GM06990 (cell line): ENCODE results near the gene OXNAD1.

ENCODE experiments used
- DNase-seq: peaks from one replicate; pipeline ENCODE4 v3.0.0-alpha.2; 2011; ENCODE audit not compliant: insufficient read length; ENCODE audit errors: extremely low read depth
- H3K27me3 ChIP-seq: replicated peaks from 2 replicates; pipeline ENCODE4 v1.6.0; 2011; ENCODE audit warnings: low read length; ENCODE audit not compliant: control insufficient read depth, insufficient read depth
- H3K36me3 ChIP-seq: 2 replicates; pipeline ENCODE4 v1.5.1; 2011; ENCODE audit warnings: low read length; ENCODE audit not compliant: control insufficient read depth, insufficient read depth
- H3K4me3 ChIP-seq: replicated peaks from 2 replicates; pipeline ENCODE4 v1.5.1; 2011; ENCODE audit warnings: low read depth, mild to moderate bottlenecking, control low read depth, low read length
- TF ChIP-seq, protein P1 (sequence below): IDR thresholded peaks from 2 replicates; pipeline ENCODE4 v1.5.1; 2011; ENCODE audit warnings: low read length, control low read depth, mild to moderate bottlenecking, inconsistent platforms; ENCODE audit not compliant: insufficient read depth, poor library complexity, severe bottlenecking

OXNAD1 gene

DNA sequence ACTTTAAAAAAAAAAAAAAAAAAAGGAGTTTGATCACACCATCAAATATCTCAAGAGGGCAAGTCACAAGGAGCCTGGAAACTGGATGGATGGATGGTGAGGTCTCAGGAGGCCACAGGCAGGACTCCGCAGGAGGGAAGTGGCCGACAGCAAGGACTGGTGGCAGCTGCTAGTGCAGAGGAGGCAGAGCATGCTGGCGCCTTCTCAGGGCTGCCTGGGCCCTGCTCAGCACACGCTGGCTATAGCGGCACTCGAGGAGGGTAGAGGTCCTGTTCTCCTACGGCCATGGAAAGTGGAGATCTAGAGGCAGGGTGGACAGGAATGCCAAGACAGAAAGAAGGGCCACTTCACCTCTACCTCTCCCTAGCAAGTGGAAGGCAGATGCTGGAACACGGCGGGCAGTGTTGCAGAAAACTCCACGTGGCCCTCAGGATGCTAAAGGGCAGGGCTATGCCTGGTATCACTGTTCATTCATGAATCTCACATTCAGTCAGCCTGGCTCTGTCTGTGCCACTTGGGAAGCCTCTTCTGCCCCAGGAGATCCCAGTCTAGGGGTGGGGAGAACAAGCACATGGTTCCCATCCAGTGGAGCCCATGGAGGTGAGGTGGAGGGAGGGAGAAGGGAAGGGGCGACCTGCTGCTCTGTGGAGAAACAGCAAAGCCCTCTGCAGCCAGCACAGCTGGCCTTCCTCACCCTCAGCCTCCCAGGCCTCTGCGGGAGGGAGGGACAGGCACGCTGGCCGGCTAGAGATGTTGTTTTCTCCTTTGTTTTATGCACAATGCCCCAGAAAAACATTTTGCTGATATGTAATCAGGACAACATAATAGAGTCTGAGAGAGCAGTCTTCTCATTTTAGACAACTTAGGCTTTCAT, 71.0 kb downstream of the OXNAD1 start:
- Histone ChIP-seq H3K27me3 (no peaks in the 10 kb centered on the region), H3K4me3 (no peak overlapping the region), H3K36me3 (peaks cover 16% of the 10 kb centered on the region)
- TF ChIP-seq, protein P1, sequence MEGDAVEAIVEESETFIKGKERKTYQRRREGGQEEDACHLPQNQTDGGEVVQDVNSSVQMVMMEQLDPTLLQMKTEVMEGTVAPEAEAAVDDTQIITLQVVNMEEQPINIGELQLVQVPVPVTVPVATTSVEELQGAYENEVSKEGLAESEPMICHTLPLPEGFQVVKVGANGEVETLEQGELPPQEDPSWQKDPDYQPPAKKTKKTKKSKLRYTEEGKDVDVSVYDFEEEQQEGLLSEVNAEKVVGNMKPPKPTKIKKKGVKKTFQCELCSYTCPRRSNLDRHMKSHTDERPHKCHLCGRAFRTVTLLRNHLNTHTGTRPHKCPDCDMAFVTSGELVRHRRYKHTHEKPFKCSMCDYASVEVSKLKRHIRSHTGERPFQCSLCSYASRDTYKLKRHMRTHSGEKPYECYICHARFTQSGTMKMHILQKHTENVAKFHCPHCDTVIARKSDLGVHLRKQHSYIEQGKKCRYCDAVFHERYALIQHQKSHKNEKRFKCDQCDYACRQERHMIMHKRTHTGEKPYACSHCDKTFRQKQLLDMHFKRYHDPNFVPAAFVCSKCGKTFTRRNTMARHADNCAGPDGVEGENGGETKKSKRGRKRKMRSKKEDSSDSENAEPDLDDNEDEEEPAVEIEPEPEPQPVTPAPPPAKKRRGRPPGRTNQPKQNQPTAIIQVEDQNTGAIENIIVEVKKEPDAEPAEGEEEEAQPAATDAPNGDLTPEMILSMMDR: no peak
- no peak for DNase-seq

DNA sequence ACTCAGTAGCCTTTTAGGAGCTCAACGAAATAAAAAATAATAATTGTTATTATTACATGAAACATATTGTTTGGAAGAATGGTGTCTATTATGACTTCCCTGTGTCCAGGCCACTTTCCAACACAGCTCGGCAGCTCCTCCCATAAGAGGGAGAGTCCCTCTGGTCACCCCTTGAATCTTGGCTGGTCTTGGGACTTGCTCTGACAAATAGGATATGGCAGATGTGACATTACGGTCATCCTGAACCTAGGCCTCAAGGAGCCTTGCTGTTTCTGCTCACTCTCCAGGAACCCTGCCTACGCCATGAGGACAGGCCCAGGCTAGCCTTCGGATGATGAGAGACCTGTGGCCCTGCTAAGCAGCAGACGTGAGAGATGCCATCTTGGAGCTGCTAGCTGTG, 71.8 kb downstream of the OXNAD1 start:
- Histone ChIP-seq H3K4me3 (no peak overlapping the region), H3K36me3 (peaks cover 16% of the 10 kb centered on the region), H3K27me3 (no peaks in the 10 kb centered on the region)
- DNase-seq: no peak
- TF ChIP-seq, protein P1: no peak

DNA sequence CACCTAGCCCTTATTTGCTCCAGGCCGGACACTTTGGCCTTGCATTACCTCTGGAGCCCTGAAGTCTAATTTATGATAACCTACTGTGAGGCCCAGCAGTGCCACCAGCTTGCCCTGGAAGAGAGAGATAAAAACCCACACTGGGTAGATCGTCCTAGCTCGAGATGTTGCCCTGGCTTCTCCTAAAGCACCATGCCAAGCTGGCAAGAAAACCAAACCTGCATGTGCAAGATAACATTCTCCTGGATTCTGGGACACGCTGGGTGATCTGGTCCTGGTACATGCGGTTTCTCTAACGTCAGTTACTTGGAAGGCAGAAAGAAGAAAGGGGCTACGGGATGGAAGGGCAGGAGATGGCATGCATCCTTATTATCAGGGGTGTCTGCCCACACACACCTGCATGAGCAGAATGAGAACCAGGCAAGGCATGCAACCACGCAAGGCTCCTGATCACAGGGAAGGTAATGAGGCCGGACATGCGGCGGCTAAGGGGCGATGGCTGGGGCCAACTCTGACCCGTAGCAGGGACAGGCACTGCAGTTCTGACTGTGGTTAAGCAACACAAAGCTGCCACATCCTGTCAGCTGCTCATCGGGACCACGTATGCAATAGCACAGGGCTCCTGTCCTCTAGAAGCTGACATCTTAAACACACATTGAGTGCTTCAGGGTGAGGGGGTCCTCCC, 73.0 kb downstream of the OXNAD1 start:
- peak; percentile 25 for DNase-seq
- TF ChIP-seq, protein P1: no peak
- Histone ChIP-seq H3K36me3 (peaks cover 15% of the 10 kb centered on the region), H3K27me3 (no peaks in the 10 kb centered on the region), H3K4me3 (no peak overlapping the region)

DNA sequence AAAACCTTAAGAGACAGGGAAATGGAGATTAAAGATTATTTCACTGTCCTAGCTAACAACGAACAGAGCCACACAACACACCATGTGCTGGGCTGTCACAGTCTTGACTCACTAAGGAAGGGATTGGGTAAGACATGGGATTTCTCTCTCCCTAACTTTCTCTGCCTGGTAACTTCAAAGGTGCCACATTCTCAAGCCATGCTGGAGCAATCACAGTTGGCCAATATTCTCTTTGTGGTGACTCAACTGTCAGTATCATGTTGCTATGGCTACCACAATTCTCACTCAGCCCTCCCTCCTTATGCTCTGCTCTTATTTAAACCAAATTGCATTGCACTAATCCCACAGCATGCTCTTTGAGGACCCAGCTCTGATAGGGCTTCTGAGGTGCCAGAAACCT, 74.0 kb downstream of the OXNAD1 start:
- no peaks in the 10 kb centered on the region for H3K27me3 ChIP-seq
- H3K36me3 ChIP-seq: peaks cover 14% of the 10 kb centered on the region
- DNase-seq: no peak
- H3K4me3 ChIP-seq: no peak overlapping the region
- TF ChIP-seq, protein P1: no peak

DNA sequence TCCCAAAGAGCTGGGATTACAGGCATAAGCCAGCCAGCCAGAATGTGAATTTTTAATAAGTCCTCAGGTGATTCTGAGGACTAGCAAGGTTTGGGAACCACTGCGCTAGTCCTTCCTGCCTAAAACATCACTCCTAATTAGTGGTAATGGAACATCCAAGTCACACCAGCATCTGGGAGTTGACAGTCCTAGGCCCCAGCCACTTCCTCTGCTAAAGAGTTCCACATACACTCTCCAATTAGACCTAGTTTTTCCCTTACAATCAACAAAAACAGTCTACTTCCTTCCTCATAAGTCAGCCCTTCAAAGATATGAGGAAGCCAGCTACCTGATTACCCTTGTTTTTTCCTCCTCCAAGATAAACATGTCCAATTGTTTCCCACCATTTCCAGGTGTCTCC, 78.1 kb downstream of the OXNAD1 start:
- TF ChIP-seq, protein P1: no peak

More for the DNA sequence above, 78.1 kb downstream of the OXNAD1 start:
- no peak for DNase-seq
- peaks cover 16% of the 10 kb centered on the region for H3K36me3 ChIP-seq
- no peak overlapping the region for H3K4me3 ChIP-seq
- H3K27me3 ChIP-seq: no peaks in the 10 kb centered on the region
